HG02642 (cell line): ENCODE data around the gene STMP1.

Source experiments
- ATAC-seq: cut with Tn5 transposase; IDR thresholded peaks from one replicate; pipeline ENCODE4 v1.9.1; 2021; ENCODE audit warnings: mild to moderate bottlenecking; ENCODE audit not compliant: unreplicated experiment, poor library complexity

Gene STMP1

GRCh38 chr7:135716677-135717238 lies 54.4 kb downstream of the STMP1 start:
- no peak for ATAC-seq

- no peak for ATAC-seq
Measured at GRCh38 chr7:135717693-135718092, 55.4 kb downstream of the STMP1 start.

- no peak for ATAC-seq
Measured at GRCh38 chr7:135718219-135718618, 55.9 kb downstream of the STMP1 start.

- no peak for ATAC-seq
Measured at GRCh38 chr7:135718794-135719437, 56.6 kb downstream of the STMP1 start.

- no peak for ATAC-seq
Measured at GRCh38 chr7:135719688-135720087, 57.4 kb downstream of the STMP1 start.

- ATAC-seq = no peak
Measured at GRCh38 chr7:135721198-135721820, 59.0 kb downstream of the STMP1 start.

GRCh38 chr7:135723411-135723810 lies 61.1 kb downstream of the STMP1 start:
- ATAC-seq = no peak
